ENCODE results near the gene TVP23B. TPM values are rescaled to one million over a fixed set of nuclear protein-coding genes. Genes with fewer than 3 reads are reported as not detected.
"Not testable (repeated sequence)": the region's sequence is repeated elsewhere in the genome, so short reads cannot be mapped to it uniquely, and the experiment has no call there.

TVP23B gene
- total and polyA plus RNA-seq, 2 donors (not counting 1 experiment from before 2014, with no cell fraction given), result 6.6 to 37.1 TPM

- H3K27me3 Mint-ChIP-seq; H3K9me3 ChIP-seq (ENCODE audit: control extremely low read depth in 1 of 3, control insufficient read depth in 2 of 3, insufficient read depth in 1 of 3, low read length in 2 of 3); POLR2A ChIA-PET; H3K27me3 ChIP-seq (replicated peaks in 1 of 4; ENCODE audit: control extremely low read depth in 1 of 4, control insufficient read depth in 3 of 4, insufficient read depth in 4 of 4, low read length in 3 of 4); H3K79me2 ChIP-seq (ENCODE audit: control insufficient read depth, insufficient read depth, low read length); H3K4me2 ChIP-seq (replicated peaks; ENCODE audit: low read depth, low read length, poor library complexity, severe bottlenecking); H4K20me1 ChIP-seq (ENCODE audit: control insufficient read depth, insufficient read depth, low read length, poor library complexity, severe bottlenecking); H3K4me3 Mint-ChIP-seq; H3K4me1 Mint-ChIP-seq; H3K9me3 Mint-ChIP-seq (ENCODE audit: insufficient read depth); ATAC-seq (ENCODE audit: low read depth); intact Hi-C loops (cut with micrococcal nuclease); H3K27ac Mint-ChIP-seq; H2AFZ ChIP-seq (ENCODE audit: insufficient read depth, low read depth, low read length, poor library complexity, severe bottlenecking); H3K4me3 ChIP-seq (ENCODE audit: control extremely low read depth in 1 of 5, extremely low read depth in 1 of 5, insufficient read depth in 1 of 5, low read depth in 2 of 5, low read length in 4 of 5); H3K4me1 ChIP-seq (ENCODE audit: control insufficient read depth in 2 of 2, insufficient read depth in 2 of 2, low read length in 2 of 2); H3K36me3 ChIP-seq (replicated peaks in 1 of 2; ENCODE audit: control extremely low read depth in 1 of 2, control insufficient read depth in 1 of 2, extremely low read depth in 1 of 2, insufficient read depth in 2 of 2, low read length in 1 of 2); DNase-seq; H3K9ac ChIP-seq (ENCODE audit: low read length); CTCF ChIA-PET; H3K27ac ChIP-seq (ENCODE audit: low read length in 2 of 2): not testable (repeated sequence)
- WGBS (ENCODE audit: insufficient coverage), result 80% methylated on average over 1 of the region's 3 CpGs
Measured at GRCh38 chr17:18746551-18746950, 34.4 kb upstream of the TVP23B start.

- H3K4me3 ChIP-seq (ENCODE audit: control extremely low read depth in 1 of 5, extremely low read depth in 1 of 5, insufficient read depth in 1 of 5, low read depth in 2 of 5, low read length in 4 of 5); H3K27me3 Mint-ChIP-seq; H3K36me3 ChIP-seq (replicated peaks in 1 of 2; ENCODE audit: control extremely low read depth in 1 of 2, control insufficient read depth in 1 of 2, extremely low read depth in 1 of 2, insufficient read depth in 2 of 2, low read length in 1 of 2); H3K9me3 Mint-ChIP-seq (ENCODE audit: insufficient read depth); H3K27ac ChIP-seq (ENCODE audit: low read length in 2 of 2); POLR2A ChIA-PET; intact Hi-C loops (cut with micrococcal nuclease); DNase-seq; H3K9ac ChIP-seq (ENCODE audit: low read length); CTCF ChIA-PET; H3K4me3 Mint-ChIP-seq; H3K4me2 ChIP-seq (replicated peaks; ENCODE audit: low read depth, low read length, poor library complexity, severe bottlenecking); H4K20me1 ChIP-seq (ENCODE audit: control insufficient read depth, insufficient read depth, low read length, poor library complexity, severe bottlenecking); H3K4me1 ChIP-seq (ENCODE audit: control insufficient read depth in 2 of 2, insufficient read depth in 2 of 2, low read length in 2 of 2); ATAC-seq (ENCODE audit: low read depth); H2AFZ ChIP-seq (ENCODE audit: insufficient read depth, low read depth, low read length, poor library complexity, severe bottlenecking); H3K27ac Mint-ChIP-seq; H3K79me2 ChIP-seq (ENCODE audit: control insufficient read depth, insufficient read depth, low read length); H3K9me3 ChIP-seq (ENCODE audit: control extremely low read depth in 1 of 3, control insufficient read depth in 2 of 3, insufficient read depth in 1 of 3, low read length in 2 of 3); H3K27me3 ChIP-seq (replicated peaks in 1 of 4; ENCODE audit: control extremely low read depth in 1 of 4, control insufficient read depth in 3 of 4, insufficient read depth in 4 of 4, low read length in 3 of 4); H3K4me1 Mint-ChIP-seq: not testable (repeated sequence)
- WGBS (ENCODE audit: insufficient coverage), result no CpG with 5 or more reads among the region's 6 CpGs
Measured at GRCh38 chr17:18747501-18747900, 33.5 kb upstream of the TVP23B start.

GRCh38 chr17:18750242-18750641 is 30.7 kb upstream of the TVP23B start:
- POLR2A ChIA-PET; H3K4me3 ChIP-seq (ENCODE audit: control extremely low read depth in 1 of 5, extremely low read depth in 1 of 5, insufficient read depth in 1 of 5, low read depth in 2 of 5, low read length in 4 of 5); intact Hi-C loops (cut with micrococcal nuclease); H3K27ac Mint-ChIP-seq; H3K4me1 Mint-ChIP-seq; H3K79me2 ChIP-seq (ENCODE audit: control insufficient read depth, insufficient read depth, low read length); H3K9me3 ChIP-seq (ENCODE audit: control extremely low read depth in 1 of 3, control insufficient read depth in 2 of 3, insufficient read depth in 1 of 3, low read length in 2 of 3); CTCF ChIA-PET; H3K9ac ChIP-seq (ENCODE audit: low read length); H3K27ac ChIP-seq (ENCODE audit: low read length in 2 of 2); H3K36me3 ChIP-seq (replicated peaks in 1 of 2; ENCODE audit: control extremely low read depth in 1 of 2, control insufficient read depth in 1 of 2, extremely low read depth in 1 of 2, insufficient read depth in 2 of 2, low read length in 1 of 2); H3K27me3 Mint-ChIP-seq; H3K9me3 Mint-ChIP-seq (ENCODE audit: insufficient read depth); H3K4me3 Mint-ChIP-seq; H3K27me3 ChIP-seq (replicated peaks in 1 of 4; ENCODE audit: control extremely low read depth in 1 of 4, control insufficient read depth in 3 of 4, insufficient read depth in 4 of 4, low read length in 3 of 4); ATAC-seq (ENCODE audit: low read depth); H3K4me2 ChIP-seq (replicated peaks; ENCODE audit: low read depth, low read length, poor library complexity, severe bottlenecking); H4K20me1 ChIP-seq (ENCODE audit: control insufficient read depth, insufficient read depth, low read length, poor library complexity, severe bottlenecking); H3K4me1 ChIP-seq (ENCODE audit: control insufficient read depth in 2 of 2, insufficient read depth in 2 of 2, low read length in 2 of 2); H2AFZ ChIP-seq (ENCODE audit: insufficient read depth, low read depth, low read length, poor library complexity, severe bottlenecking); DNase-seq: not testable (repeated sequence)
- WGBS (ENCODE audit: insufficient coverage), result no CpG with 5 or more reads among the region's 1 CpG

GRCh38 chr17:18753829-18754409 is 27.1 kb upstream of the TVP23B start:
- H3K36me3 ChIP-seq (replicated peaks in 1 of 2; ENCODE audit: control extremely low read depth in 1 of 2, control insufficient read depth in 1 of 2, extremely low read depth in 1 of 2, insufficient read depth in 2 of 2, low read length in 1 of 2); H3K27ac ChIP-seq (ENCODE audit: low read length in 2 of 2); DNase-seq; H2AFZ ChIP-seq (ENCODE audit: insufficient read depth, low read depth, low read length, poor library complexity, severe bottlenecking); CTCF ChIA-PET; intact Hi-C loops (cut with micrococcal nuclease); H3K9me3 ChIP-seq (ENCODE audit: control extremely low read depth in 1 of 3, control insufficient read depth in 2 of 3, insufficient read depth in 1 of 3, low read length in 2 of 3); H3K27me3 Mint-ChIP-seq; H3K4me3 Mint-ChIP-seq; ATAC-seq (ENCODE audit: low read depth); H3K9me3 Mint-ChIP-seq (ENCODE audit: insufficient read depth); H3K9ac ChIP-seq (ENCODE audit: low read length); POLR2A ChIA-PET; H3K4me3 ChIP-seq (ENCODE audit: control extremely low read depth in 1 of 5, extremely low read depth in 1 of 5, insufficient read depth in 1 of 5, low read depth in 2 of 5, low read length in 4 of 5); H3K27ac Mint-ChIP-seq; H3K79me2 ChIP-seq (ENCODE audit: control insufficient read depth, insufficient read depth, low read length); H3K27me3 ChIP-seq (replicated peaks in 1 of 4; ENCODE audit: control extremely low read depth in 1 of 4, control insufficient read depth in 3 of 4, insufficient read depth in 4 of 4, low read length in 3 of 4); H3K4me1 Mint-ChIP-seq; H3K4me2 ChIP-seq (replicated peaks; ENCODE audit: low read depth, low read length, poor library complexity, severe bottlenecking); H4K20me1 ChIP-seq (ENCODE audit: control insufficient read depth, insufficient read depth, low read length, poor library complexity, severe bottlenecking); H3K4me1 ChIP-seq (ENCODE audit: control insufficient read depth in 2 of 2, insufficient read depth in 2 of 2, low read length in 2 of 2): not testable (repeated sequence)
- 94% methylated on average over 2 of the region's 6 CpGs for WGBS (ENCODE audit: insufficient coverage)
